IMR-90 (cell line): ENCODE results near the gene TMEM52. TPM values are rescaled to one million over a fixed set of nuclear protein-coding genes. Genes with fewer than 3 reads are reported as not detected.

ENCODE experiments used
- ATAC-seq: fragments of 200-7000 bp; cut with Tn5 transposase; 2 replicates; pipeline ENCODE4 v1.9.1; 2020; ENCODE audit warnings: low read depth, mild to moderate bottlenecking, moderate library complexity
- BruUV-seq: library from RNA; stranded (reverse); fragments of 400-500 nt; replicated peaks from 2 replicates; lab custom pipeline; 2021; lab: Mats Ljungman, UMichigan
- CTCF ChIA-PET: fragments of 300-600 bp; formaldehyde crosslinking; extraction: SDS; loops from one replicate; lab custom pipeline; 2021; ENCODE audit warnings: antibody characterized with exemption; lab: Yijun Ruan, JAX
- POLR2A ChIA-PET: fragments of 300-600 bp; sonication (Branson Sonifier 250); formaldehyde crosslinking; loops from one replicate; lab custom pipeline; 2022; ENCODE audit warnings: antibody characterized with exemption; ENCODE audit not compliant: unreplicated experiment; lab: Charles Lee
- DNase-seq: peaks from one replicate; pipeline ENCODE4 v3.0.0; 2013
- H2AFZ ChIP-seq: replicated peaks from 2 replicates; pipeline ENCODE3; 2013; ENCODE audit warnings: low read length, mild to moderate bottlenecking; ENCODE audit not compliant: poor library complexity
- H2AK5ac ChIP-seq: 2 replicates; pipeline ENCODE4 v1.6.1; 2013; ENCODE audit warnings: low read depth, low read length, inconsistent platforms
- H2AK9ac ChIP-seq: replicated peaks from 2 replicates; pipeline ENCODE3; 2013; ENCODE audit warnings: mild to moderate bottlenecking, low read depth, low read length, moderate library complexity; ENCODE audit not compliant: poor library complexity
- H2BK120ac ChIP-seq: 2 replicates; pipeline ENCODE4 v1.6.1; 2013; ENCODE audit warnings: low read depth, low read length, inconsistent platforms
- H2BK15ac ChIP-seq: 3 replicates; pipeline ENCODE4 v1.6.1; 2013; ENCODE audit warnings: low read depth, low read length, inconsistent platforms
- H2BK20ac ChIP-seq: 2 replicates; pipeline ENCODE4 v1.6.1; 2013; ENCODE audit warnings: low read depth, mild to moderate bottlenecking, inconsistent platforms, low read length, moderate library complexity
- H2BK5ac ChIP-seq: 2 replicates; pipeline ENCODE4 v1.6.1; 2013; ENCODE audit warnings: mild to moderate bottlenecking, low read depth, low read length, inconsistent platforms; ENCODE audit not compliant: poor library complexity, severe bottlenecking
- H3K14ac ChIP-seq: replicated peaks from 2 replicates; pipeline ENCODE4 v1.6.1; 2013; ENCODE audit warnings: low read depth, low read length, inconsistent platforms
- H3K18ac ChIP-seq: 2 replicates; pipeline ENCODE4 v1.6.1; 2013; ENCODE audit warnings: low read depth, low read length, control low read depth
- H3K23ac ChIP-seq: 2 replicates; pipeline ENCODE4 v1.6.1; 2013; ENCODE audit warnings: low read depth, low read length, inconsistent platforms
- H3K27ac ChIP-seq: 2 replicates; pipeline ENCODE4 v1.5.1; 2013; ENCODE audit warnings: mild to moderate bottlenecking, control low read depth, low read length; ENCODE audit not compliant: insufficient read depth
- H3K27me3 ChIP-seq: 2 replicates; pipeline ENCODE4 v1.6.1; 2013; ENCODE audit warnings: low read length; ENCODE audit not compliant: control insufficient read depth, insufficient read depth
- H3K36me3 ChIP-seq: 2 replicates; pipeline ENCODE4 v1.6.1; 2013; ENCODE audit warnings: low read length, mixed read lengths; ENCODE audit not compliant: control insufficient read depth, insufficient read depth
- H3K4ac ChIP-seq: 2 replicates; pipeline ENCODE4 v1.6.1; 2013; ENCODE audit warnings: low read depth, low read length, inconsistent platforms
- H3K4me1 ChIP-seq: 2 replicates; pipeline ENCODE4 v1.6.1; 2013; ENCODE audit warnings: low read length, mixed read lengths; ENCODE audit not compliant: control insufficient read depth, insufficient read depth
- H3K4me2 ChIP-seq: 2 replicates; pipeline ENCODE4 v1.6.1; 2013; ENCODE audit warnings: low read depth, mild to moderate bottlenecking, control low read depth, low read length, moderate library complexity
- H3K4me3 ChIP-seq: 2 replicates; pipeline ENCODE4 v1.5.1; 2013; ENCODE audit warnings: low read depth, mild to moderate bottlenecking, control low read depth, low read length, moderate library complexity; ENCODE audit not compliant: insufficient read depth
- H3K56ac ChIP-seq: 2 replicates; pipeline ENCODE4 v1.6.1; 2013; ENCODE audit warnings: low read length, inconsistent platforms; ENCODE audit not compliant: insufficient read depth; ENCODE audit errors: extremely low read depth
- H3K79me1 ChIP-seq, 2 experiments: 2 replicates each; pipeline ENCODE4 v1.6.1; 2013; ENCODE audit warnings: low read length in 2 of 2, inconsistent platforms in 1 of 2, low read depth in 1 of 2
- H3K9ac ChIP-seq: 2 replicates; pipeline ENCODE4 v1.6.1; 2013; ENCODE audit warnings: low read depth, low read length, control low read depth
- H3K9me1 ChIP-seq: 2 replicates; pipeline ENCODE4 v1.6.1; 2013; ENCODE audit warnings: low read length, inconsistent platforms; ENCODE audit not compliant: insufficient read depth
- H3K9me3 ChIP-seq: 2 replicates; pipeline ENCODE4 v1.6.1; 2013; ENCODE audit warnings: low read length; ENCODE audit not compliant: control insufficient read depth, insufficient read depth
- H4K20me1 ChIP-seq: 2 replicates; pipeline ENCODE4 v1.6.1; 2013; ENCODE audit warnings: low read length, inconsistent platforms; ENCODE audit not compliant: insufficient read depth
- H4K5ac ChIP-seq: 2 replicates; pipeline ENCODE4 v1.6.1; 2013; ENCODE audit warnings: mild to moderate bottlenecking, low read depth, low read length, control low read depth
- H4K8ac ChIP-seq, 2 experiments: 2 replicates each; pipeline ENCODE4 v1.6.1; 2013; ENCODE audit warnings: low read depth in 2 of 2, low read length in 2 of 2, control low read depth in 1 of 2, inconsistent platforms in 1 of 2
- H4K91ac ChIP-seq: 2 replicates; pipeline ENCODE4 v1.6.1; 2013; ENCODE audit warnings: low read depth, low read length, inconsistent platforms; ENCODE audit not compliant: insufficient read depth
- RAD21 ChIP-seq: IDR thresholded peaks from 2 replicates; pipeline ENCODE4 v1.6.1; 2012; ENCODE audit warnings: low read length, improper control_type of control experiment
- WGBS, 2 experiments: methylation state at CpG; one replicate each; pipeline versions ENCODE4 v1.1.5 to v1.1.7; 2013; ENCODE audit warnings: missing lambda C conversion rate in 2 of 2; ENCODE audit not compliant: insufficient read length in 1 of 2; ENCODE audit errors: extremely low coverage in 2 of 2; 5-methylcytosine and 5-hydroxymethylcytosine counted together
- dilution Hi-C: fragments of 300-500 bp; cut with HindIII; formaldehyde crosslinking; loops from one replicate; pipeline ENCODE4 v1.14.3; 2018; ENCODE audit warnings: low sequenced_read_pairs; ENCODE audit not compliant: unreplicated experiment
- in situ Hi-C: fragments of 300-500 bp; cut with MboI; formaldehyde crosslinking; loops from 3 replicates; pipeline ENCODE4 v1.14.3; 2019; ENCODE audit warnings: low sequenced_read_pairs, inconsistent platforms, mixed read lengths
- intact Hi-C: fragments of 100-400 bp; cut with micrococcal nuclease; formaldehyde crosslinking; loops from 2 replicates; pipeline ENCODE4 v1.10.0; 2022
- polyA plus RNA-seq, 3 experiments: library from polyadenylated mRNA; depleted of rRNA; stranded (reverse); fragments of >200 nt; gene quantifications; 2 replicates each; pipeline ENCODE4 v1.2.3, GENCODE V29; 2012; ENCODE audit warnings: low replicate concordance in 1 of 3
- total RNA-seq: library from RNA; depleted of rRNA; stranded (reverse); fragments of >200 nt; gene quantifications from 2 replicates; pipeline ENCODE4 v1.2.3, GENCODE V29; 2012
- TF ChIP-seq, protein P1 (sequence below): fragments of 150-350 bp; IDR thresholded peaks from 2 replicates; pipeline ENCODE4 v1.6.1; 2017; ENCODE audit warnings: mild to moderate bottlenecking, antibody characterized with exemption, low read length, low read depth

TMEM52 gene
- total and polyA plus RNA-seq, 2 of the 4 experiments (the other 2 are of a cell fraction), result 0.54 to 1.3 TPM

DNA sequence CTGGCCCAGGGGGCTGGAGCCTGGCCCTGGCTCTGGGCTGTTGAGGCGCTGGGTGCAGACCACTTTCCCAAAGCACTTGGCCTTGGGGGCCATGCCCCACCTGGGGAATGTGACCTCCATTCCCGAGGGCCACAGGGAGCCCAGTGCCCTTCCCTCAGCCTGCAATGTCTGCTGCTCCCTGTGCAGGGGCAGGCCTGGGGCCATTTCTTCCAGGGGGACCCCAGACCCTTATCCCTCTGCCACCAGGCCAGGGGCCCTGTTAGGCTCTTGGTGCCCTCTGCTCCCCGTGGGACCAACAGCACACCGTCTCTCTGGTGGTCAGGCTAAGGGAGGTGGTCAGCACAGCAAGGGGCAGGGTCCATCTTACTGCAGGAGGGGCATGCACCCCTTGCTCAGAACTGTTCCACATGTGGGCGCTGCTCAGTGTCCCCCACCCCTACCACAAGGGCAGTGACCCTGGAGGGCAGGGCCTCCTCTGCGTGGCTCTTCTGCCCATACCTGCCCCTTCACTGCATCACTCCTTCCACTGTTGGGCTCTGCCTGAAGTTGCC, 1.1 kb upstream of the TMEM52 start:
- H3K4me2 ChIP-seq, result no peak overlapping the region
- peaks cover 2% of the 10 kb centered on the region; the same call in 1 of the 2 replicates for H3K4me1 ChIP-seq
- H2BK5ac ChIP-seq, result no peak overlapping the region
- H4K20me1 ChIP-seq, result no peaks in the 10 kb centered on the region
- no peak overlapping the region for H2BK120ac ChIP-seq
- no peaks in the 10 kb centered on the region for H3K79me1 ChIP-seq
- intact Hi-C loops, result no loop called here
- no TSS peak for BruUV-seq
- H3K9ac ChIP-seq, result no peak overlapping the region
- no peak overlapping the region for H2BK15ac ChIP-seq
- H2AK9ac ChIP-seq, result peak overlapping the region; percentile 91
- no peak overlapping the region for H4K5ac ChIP-seq
- peak overlapping the region; percentile 28; the same call in 1 of the 2 replicates for H2AK5ac ChIP-seq
- ChIA-PET CTCF (no interaction called here), POLR2A (no interaction called here)
- H3K14ac ChIP-seq, result no peak overlapping the region
- TF ChIP-seq, protein P1, sequence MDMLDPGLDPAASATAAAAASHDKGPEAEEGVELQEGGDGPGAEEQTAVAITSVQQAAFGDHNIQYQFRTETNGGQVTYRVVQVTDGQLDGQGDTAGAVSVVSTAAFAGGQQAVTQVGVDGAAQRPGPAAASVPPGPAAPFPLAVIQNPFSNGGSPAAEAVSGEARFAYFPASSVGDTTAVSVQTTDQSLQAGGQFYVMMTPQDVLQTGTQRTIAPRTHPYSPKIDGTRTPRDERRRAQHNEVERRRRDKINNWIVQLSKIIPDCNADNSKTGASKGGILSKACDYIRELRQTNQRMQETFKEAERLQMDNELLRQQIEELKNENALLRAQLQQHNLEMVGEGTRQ, result no peak
- TF ChIP-seq RAD21, result no peak
- no peak overlapping the region for H4K8ac ChIP-seq
- in situ Hi-C loops, result no loop called here
- no peaks in the 10 kb centered on the region for H3K36me3 ChIP-seq
- no peak overlapping the region for H3K18ac ChIP-seq
- dilution Hi-C loops, result no loop called here
- H3K23ac ChIP-seq, result no peak overlapping the region
- peak overlapping the region; percentile 92 for H2AFZ ChIP-seq
- peaks cover 4% of the 10 kb centered on the region; the same call in 1 of the 2 replicates for H3K9me1 ChIP-seq
- no peak overlapping the region for H3K27ac ChIP-seq
- 93% methylated on average over 2 of the region's 6 CpGs; no CpG with 5 or more reads in 1 of the 2 experiments for WGBS, 2 experiments
- no peak overlapping the region for H3K4ac ChIP-seq
- ATAC-seq (no peak), DNase-seq (no peak)
- no peak overlapping the region for H3K56ac ChIP-seq
- no peak overlapping the region for H2BK20ac ChIP-seq
- H3K9me3 ChIP-seq, result no peaks in the 10 kb centered on the region
- no peak overlapping the region for H3K4me3 ChIP-seq
- peaks cover 4% of the 10 kb centered on the region; the same call in 1 of the 2 replicates for H3K27me3 ChIP-seq
- H4K91ac ChIP-seq, result no peak overlapping the region
